CD4-positive, alpha-beta T cell treated with Interleukin-21 for 1 hour (primary cell): Measurements from ENCODE around the gene NXPH1.

Experiments
- DNase-seq: peaks from one replicate; pipeline ENCODE4 v3.0.0-alpha.2; 2020

Gene NXPH1

DNA sequence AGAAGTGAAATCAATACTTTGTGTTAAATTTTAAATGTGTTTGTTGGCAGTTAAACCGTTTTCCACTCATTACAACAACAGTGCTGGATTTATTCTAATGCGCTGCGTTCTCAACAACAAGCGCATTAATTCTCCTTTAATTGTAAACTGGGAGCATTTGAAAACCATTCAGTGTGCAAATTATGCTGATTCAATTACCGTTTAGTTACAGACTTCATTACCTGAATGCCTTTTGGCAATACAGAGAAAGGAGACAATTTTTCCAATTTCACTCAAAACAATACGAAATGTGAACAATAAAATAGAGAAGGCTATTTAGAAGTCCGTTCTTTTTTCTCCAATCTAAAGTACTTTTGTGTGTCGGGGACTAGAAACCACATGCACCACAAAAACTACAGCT lies 4.2 kb downstream of the NXPH1 start:
- no peak for DNase-seq

DNA sequence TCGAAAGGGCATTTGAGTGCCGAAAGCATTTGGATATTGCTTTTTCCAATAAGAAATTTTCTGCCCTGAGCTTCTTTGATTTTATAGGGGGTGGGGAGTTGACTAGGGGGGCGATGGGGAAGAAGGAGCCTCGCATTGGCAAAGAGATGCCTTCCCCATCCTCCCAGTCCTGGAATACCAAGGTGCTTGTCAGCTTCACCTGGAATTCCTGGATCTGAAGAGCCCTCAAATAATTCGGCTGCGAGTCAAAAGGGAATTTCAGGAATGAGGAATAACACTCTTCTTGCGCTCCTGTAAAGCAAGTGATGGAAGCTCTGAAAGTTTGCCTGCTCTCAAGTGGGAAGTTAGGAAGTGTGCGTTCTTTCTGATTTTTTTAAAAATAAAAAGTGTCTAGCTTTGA lies 7.3 kb downstream of the NXPH1 start:
- no peak for DNase-seq

DNA sequence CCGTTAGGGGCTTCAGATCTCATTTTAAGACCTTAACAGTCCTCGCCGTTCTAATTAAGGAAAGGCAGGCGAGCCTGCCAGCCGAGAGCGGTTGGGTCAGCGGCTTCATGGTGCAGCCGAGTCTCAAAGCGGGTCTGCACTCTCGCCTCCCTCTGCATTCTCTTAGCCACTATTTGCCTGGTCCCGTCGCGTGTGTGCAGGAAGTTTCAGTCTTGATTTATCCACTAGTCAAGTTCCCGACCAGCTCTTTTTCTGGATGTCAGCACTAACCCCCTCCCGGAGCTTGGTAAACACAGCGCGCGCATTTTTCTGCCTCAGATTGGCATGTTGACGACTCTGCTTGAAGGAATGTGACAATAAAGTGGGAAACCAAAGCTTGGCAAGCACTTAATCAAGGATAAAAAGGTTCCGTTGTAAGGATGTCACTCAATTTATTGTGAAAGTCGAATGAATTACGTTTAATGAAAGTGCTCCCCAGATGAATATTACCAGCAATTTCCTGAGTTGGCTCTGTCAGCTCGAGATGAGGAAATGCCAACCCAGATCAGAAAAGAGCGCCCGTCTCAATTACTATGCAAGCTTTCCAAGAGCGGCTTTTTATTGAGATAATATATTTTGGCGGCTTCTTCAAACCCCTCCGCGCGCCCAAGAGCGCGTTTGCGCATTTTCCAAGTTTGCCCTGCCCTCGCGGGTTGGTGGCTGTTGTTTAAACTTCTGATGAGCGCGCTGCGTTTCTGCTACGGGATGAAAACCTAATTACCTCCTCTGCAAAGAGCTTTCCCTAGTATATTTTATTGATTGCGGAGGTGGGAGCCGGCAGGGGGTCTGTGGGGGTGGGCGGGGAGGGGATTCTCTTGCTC lies 7.9 kb downstream of the NXPH1 start:
- no peak for DNase-seq

DNA sequence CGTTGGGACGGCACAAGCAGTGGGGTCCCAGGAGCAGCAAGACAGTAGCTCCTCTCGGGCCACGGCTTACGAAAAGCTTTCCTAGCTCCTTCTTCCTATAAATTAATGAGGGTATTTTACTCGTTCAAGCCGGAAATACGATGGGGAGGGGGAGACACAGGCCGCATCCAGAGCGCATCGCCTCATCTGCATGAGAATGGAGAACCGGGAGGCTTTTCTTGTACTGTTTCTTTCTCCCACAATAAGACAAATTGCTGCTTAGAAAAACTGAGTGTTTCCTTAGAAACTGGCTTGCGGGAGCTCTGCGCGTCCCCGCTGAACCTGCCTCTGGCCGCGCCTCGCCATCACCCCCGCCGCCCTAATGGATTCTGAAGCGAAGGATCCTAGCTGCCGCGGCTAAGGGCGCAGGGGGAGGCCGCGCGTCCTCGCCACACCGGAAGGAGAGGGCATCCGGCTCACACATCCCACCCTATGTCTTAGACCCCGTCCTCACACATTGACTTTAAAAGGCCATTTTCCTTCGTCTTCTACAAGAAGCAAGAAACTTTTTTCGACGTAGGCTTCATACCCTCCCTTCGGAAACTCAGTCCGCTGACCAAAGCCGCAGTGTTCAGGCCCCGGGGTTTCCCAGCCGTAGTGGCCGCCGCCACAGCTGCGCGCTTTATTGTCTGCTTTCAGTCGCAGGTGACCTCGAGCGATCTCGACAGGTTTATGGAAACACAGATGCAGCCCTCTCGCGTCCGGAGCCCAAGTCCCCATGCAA lies 8.8 kb downstream of the NXPH1 start:
- no peak for DNase-seq

DNA sequence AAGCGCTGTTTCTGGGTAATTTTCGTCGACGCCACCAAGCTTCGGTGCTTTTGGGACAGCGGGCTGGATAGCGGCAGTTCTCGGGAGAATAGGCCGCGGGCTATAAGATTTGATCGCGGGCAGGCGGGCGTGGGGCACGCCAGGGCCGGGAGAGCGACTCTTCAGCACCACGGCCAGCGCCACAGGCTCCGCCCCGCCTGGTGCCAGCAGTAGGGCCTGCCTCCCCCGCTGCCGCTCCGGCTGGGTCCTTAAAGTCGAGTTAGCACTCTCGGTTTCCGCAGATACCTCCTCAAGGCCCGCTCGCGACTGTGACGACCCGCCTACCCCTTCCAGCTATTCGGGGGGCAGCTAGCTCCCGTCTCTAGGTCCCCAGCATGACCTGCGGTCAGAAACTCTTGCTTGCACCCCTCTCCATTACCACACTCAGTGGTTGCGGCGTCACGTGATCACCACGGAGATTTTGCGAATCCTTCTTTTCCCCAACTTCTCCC lies 9.4 kb downstream of the NXPH1 start:
- DNase-seq, result peak; percentile 17

DNA sequence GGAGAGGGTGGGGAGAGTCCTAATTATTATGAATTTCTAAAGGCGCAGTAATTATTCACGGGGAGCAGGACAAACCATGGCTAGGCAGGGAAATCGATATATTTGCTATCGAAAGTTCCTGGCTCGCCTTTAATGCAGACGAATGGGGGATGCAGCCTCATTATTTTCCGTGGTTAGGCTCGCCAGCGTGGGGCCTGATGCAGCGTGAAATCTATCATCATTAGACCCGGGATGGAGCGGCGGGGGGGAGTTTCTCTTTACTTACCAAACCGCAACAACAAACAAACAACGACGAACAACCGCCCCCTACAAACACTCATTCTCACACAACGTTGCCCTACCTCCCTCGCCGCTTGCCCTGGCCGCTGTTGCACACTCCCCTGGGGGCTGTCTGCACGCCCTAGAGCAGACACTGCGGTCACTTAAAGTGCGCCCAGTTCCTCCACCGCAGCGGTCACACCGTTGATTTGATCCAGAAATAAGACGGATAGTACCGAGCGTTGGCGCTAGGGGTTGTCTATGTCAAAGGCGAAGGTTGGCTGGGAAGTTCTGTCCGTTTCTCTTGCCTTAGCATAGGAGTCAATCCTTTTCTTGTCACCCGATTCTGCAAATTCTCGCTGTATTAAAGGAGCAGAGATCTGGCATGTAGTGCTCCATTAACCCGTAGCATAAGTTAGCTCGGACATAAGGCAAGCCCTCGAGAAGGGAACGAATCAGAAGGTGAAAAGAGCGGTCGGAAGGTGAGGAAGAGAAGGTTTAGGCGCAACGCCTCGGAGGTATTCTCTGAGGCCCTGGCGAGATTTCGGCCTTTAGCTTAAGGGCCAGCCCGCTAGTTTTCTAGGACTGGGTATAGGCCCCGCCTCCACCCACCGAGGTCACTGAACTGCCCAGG lies 10.4 kb downstream of the NXPH1 start:
- DNase-seq, result no peak

DNA sequence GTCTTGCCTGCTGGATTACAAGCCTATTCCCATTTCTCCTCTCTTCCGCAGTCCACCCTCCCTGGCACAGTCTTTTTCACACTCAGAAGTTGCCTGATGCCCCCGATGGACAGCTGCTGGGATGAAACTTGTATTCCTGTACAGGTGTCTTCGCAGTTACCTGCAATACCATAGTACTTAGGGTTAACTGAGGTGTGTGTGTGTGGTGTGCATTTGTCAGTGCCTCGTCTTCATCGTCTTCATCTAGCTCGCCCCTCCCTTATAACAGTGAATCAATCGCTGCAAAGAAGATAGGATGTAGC lies 11.0 kb downstream of the NXPH1 start:
- no peak for DNase-seq

DNA sequence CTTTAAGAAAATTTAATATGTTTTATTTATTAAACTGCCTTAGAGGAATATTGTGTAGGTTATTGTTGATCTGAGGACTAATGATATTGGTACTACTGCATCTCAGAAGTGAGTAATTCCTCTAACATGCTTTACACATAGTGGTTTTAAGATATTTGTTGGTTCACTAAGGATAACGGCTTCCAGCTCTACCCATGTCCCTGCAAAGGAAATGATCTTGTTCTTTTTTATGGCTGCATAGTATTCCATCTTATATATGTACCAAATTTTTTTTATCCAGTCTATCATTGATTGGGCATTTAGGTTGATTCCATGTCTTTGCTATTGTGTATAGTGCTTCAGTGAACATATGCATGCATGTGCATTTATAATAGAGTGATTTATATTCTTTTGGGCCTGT lies 20.1 kb downstream of the NXPH1 start:
- DNase-seq, result no peak

DNA sequence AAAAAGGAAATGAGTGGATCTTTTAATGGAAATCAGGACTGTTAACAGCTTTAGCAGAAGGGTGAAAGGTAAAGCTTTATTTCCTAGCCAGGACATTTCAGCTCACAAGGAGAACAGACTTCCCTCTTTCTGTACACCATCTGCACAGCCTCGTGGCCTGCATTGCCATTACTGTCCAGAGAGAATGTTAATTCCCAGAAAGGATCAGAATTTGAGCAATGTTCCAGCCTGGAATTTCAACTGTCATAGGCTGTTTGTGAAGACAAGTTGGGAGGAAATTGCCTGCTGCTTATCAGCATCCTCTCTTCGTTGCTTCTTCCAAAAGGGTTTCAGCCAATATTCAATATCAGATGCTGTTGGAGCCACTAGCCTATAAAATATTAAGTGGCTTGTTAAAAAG lies 22.0 kb downstream of the NXPH1 start:
- DNase-seq, result no peak

DNA sequence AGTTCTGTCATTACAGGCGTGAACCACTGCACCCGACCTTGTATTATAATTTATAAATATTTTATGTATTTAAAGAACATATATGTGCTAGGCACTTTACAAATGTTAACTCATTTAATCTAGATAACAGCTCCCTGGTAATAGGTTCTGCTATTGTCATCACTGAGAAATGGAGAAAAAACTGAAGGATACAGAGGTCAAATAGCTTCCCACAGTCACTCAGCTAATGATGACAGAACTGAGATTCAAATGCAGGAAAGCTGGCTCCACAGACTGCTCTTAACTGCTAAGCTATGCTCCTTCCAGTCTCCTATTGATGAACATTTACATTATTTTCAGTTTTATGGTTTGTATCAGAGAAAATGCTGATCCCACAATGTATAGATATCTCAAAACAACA lies 28.9 kb downstream of the NXPH1 start:
- no peak for DNase-seq

DNA sequence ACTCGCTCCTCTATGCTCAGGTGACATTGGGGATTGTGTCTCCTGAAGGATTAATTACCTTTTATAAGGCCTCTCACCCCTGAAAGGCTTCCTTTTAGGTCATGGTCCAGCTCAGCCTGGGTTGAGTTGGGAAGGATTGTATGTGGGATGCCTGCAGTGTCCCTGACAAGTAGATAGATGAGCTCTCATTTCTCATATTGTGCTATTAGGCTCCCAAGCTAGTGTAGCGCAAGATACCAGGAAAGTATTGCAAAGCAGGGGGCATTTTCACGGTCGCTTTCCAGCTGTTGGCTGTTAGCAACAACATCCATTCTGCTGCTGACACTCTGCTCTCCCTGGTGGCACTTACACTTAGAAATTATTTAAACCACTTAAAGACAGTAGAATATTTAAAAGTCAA lies 31.9 kb downstream of the NXPH1 start:
- DNase-seq, result no peak

DNA sequence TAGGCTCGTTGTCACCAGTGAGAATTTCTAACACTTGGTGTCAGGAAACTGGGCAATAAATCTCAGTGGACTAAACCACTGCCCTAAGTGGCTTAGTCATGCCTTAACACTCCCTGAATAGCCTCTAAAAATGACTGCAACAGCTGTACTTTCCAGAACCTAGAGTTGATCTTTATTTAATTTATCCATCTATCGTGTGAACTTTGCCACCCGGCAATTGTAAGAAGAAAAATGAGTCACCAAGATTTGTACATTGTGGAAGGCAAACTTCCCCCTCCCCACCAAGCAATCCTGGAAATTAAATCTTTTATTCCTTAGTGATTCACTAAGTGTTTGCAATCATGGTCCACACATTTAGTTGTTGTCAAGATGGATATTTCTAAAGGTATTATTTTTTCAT lies 47.1 kb downstream of the NXPH1 start:
- DNase-seq, result no peak

DNA sequence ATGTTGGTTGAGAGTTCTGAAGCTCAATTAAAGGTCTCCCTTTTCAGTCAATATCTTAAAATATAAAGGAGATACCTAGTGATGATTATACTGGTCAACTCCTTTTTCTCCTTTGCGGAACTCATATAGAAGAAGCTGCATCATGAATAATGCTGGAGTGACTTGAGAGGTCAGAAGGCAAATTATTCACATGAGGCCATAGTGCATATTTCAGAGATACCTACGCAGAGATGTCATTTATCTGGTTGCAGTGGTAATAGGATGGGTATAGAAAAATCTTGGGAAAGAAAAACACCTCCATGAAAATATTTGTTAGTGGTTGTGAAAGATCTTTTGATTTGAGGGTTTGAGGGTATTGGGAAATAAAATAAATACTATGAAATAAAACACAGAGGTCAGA lies 47.7 kb downstream of the NXPH1 start:
- no peak for DNase-seq

DNA sequence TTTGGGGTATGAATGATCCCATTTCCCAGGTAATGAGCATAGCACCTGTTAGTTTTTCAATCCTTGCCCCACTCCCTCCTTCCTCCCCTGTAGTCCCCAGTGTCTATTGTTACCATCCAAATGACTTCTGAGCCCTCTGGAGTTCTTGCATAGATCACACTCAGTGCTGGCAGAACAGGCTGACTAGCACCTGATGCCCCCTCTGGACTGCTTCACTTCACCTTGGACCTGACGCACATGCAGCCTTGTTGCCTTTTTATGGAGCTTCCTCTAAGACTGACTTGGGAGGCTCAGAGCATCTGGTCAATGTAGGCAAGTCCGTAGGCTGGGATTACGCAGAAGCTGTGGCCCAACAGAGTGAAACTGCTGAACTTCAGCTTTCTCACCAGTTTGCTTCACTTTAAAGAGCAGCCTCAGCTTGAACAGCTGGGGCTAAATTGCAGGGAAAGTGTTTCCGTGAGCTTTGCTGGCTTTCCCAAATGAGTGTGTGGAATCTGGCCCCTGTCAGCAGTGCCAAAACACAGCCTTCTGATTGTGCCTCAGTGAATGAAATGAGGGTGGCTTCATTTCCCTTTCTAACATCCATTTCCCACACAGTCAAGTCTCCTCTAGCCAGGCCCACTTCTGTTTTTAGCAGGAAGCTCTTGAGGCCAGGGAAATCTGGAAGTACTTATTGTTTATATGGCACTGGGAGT lies 48.5 kb downstream of the NXPH1 start:
- DNase-seq, result no peak

DNA sequence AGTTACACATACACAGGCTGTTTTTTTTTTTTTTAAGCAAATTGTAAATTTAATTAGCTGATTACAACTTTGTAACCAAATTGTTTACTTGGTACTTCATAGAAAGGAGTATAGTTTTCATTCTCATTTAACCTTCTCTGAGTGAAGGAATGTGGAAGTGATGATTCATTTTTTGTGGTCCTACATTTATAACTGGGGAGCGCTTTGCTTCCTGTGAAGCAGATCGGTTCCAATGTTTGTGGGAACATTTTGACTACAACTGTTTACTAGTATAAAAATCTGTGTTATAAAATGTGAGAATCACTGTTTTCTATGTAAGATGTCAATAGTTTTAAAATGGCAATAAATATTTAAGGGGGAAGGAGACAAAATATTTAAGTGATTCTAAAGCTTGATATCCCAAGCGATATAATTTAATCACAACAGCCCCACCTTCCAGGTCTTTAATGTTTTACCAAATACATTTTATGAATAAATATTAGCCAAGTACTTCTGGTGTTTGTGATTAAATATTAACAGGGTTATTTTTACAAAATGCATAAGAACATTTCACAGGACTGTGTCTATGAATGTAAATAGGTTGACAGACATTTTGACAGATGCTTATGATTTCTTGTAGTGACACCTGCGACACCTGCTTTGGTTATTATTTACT lies 57.1 kb downstream of the NXPH1 start:
- no peak for DNase-seq

DNA sequence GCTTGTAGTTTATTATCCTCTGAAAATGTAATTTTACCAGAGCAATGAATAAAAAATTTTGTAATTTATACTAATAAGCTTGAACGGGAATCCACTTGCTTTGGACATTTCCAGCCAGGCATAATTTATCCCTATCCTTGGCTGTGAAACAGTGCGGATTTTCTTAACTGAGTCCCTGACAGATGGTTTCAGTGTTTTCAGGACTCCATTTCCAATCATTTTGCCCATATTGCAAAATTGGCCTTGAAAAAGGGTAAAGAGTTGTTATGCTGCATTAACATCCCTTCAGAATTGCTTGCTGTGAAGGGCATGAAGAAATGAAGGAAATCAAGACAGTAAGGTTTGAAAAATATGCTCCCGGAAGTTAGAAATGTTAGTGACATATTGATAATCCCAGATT lies 57.7 kb downstream of the NXPH1 start:
- DNase-seq, result no peak

DNA sequence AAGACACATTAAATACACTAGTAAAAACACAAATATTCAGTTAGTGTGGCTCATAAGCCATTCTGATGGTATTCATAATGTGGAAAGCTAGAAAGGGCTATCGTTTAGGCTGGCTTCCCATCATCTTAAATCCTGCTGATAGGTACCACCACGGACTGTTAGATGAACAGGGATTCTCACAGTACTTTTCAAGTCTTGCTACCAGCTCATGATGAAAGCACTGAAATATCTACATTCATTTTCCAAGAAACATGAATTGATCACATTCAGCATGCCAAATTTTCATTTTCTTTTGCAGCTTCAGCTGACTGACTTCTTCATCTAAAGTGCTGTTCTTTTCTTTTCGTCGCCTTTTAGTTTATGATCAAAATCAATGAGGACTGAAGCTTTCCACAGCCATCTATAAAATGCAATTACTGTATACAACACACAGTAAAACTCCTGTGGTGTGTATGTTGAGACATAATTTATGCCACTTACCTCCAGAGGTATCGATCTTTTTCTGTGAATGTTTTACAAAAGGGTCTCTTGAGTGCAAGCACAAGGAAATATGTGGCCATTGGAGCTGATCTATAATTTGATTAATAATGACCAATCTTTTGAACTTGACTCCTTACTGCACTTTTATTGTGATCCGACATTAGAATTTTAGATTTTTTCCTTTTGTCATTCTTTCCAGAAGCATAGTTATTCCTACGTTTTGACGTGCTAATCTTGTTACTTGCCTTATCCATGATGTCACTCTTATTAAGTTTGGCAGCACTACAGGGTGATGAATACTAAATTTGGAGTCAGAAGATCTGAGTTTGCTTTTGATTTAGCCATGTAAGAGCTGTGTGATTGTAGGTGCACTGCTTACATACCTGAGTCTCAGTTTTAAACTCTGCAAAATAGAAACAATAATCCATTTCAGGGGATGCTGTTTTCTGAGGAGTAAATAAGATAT lies 58.4 kb downstream of the NXPH1 start:
- DNase-seq, result no peak

DNA sequence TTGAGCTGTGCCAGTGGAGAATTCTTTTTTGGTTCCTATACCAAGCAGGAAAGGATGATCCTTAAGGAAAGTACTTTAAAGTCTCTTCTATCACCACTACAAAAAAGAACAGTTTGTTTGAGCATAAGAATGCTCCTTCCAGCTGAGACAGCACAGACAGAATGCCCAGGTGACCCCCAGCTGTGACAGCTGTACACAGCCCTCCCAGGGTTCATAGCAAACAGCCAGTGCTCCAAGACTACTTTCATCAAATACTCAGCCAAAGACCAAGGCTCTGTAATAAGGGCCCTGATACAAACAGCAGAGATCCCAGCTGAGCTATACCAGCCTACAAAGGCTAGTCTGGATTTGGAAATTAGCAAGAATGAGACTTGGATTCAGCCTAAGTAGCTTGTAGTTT lies 65.7 kb downstream of the NXPH1 start:
- DNase-seq, result no peak

DNA sequence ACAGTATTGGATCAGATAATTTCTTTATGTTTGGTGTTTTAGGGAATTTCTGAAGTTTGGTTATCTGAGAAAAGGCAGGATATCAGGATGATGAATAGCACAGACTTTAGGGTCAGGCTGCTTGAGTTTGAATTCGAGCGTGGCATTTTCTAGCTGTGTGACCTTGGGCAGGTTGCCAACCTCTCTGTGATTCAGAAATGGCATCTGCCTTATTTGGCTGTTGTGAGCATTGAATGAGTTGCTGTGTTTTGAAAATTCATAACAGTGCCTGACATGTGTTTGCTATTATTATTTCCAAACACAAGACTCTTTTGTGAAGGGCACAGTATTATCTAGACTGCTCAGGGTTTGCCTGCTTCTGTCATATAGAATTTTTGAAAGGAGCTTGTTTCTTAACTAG lies 66.9 kb downstream of the NXPH1 start:
- no peak for DNase-seq

DNA sequence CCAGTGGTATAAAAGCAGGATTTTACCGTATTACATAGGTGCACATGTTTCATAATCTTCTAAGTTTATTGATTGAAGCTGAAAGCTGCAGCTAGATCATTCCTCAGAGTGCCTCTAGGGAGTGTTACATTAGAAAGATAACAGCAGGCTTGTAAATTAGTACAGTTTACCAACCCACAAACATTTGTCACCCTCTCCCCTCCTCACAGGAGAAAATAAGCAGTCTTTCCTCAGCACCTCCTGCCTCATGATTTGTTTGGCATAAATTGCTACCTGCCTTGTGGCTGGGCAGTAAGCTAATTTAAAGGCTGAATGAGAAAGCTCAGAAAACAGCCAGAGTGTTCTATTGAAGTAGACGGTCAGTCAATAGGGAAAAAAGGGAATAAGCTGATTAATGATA lies 74.2 kb downstream of the NXPH1 start:
- DNase-seq, result no peak

DNA sequence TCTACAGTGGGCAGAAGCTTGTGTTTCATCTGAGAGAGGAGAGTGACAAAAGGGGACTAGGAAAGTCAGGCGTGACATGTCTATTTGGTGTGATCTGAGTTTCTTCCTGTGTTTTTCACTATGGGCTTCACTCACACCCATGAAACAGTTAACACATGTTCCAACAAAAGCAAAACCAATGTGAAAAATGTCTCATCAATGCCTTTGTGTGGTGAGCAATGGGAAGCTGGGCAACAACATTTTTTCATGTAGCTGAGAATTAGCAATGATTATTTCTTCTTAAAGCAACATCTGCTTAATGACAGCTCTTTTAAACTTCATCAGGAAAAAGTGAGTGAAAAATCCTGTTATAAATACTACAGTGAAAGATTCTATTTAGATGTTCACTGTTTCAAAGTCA lies 76.2 kb downstream of the NXPH1 start:
- DNase-seq, result no peak
